ENCODE results near the gene NEURL1B.

Gene NEURL1B

GRCh38 chr5:172611913-172612312 is 29.1 kb upstream of the NEURL1B start:
- DNase-seq = no peak

- DNase-seq = no peak
These were observed 28.3 kb upstream of the NEURL1B start for GRCh38 chr5:172612771-172613170.

- DNase-seq = no peak
These were observed 24.9 kb upstream of the NEURL1B start for GRCh38 chr5:172616136-172616535.

- DNase-seq = no peak
These were observed 24.3 kb upstream of the NEURL1B start for GRCh38 chr5:172616730-172617129.

GRCh38 chr5:172617817-172618216 is 23.2 kb upstream of the NEURL1B start:
- DNase-seq = no peak

GRCh38 chr5:172618574-172619365 is 22.3 kb upstream of the NEURL1B start:
- DNase-seq = no peak

- no peak for DNase-seq
These were observed 20.6 kb upstream of the NEURL1B start for GRCh38 chr5:172620506-172620905.

- DNase-seq = no peak
These were observed 18.7 kb upstream of the NEURL1B start for GRCh38 chr5:172622091-172623046.

- no peak for DNase-seq
These were observed 17.6 kb upstream of the NEURL1B start for GRCh38 chr5:172623313-172623980.

GRCh38 chr5:172624083-172624995 is 16.7 kb upstream of the NEURL1B start:
- DNase-seq = no peak

- no peak for DNase-seq
These were observed 15.8 kb upstream of the NEURL1B start for GRCh38 chr5:172624996-172625964.

GRCh38 chr5:172626031-172626581 is 15.0 kb upstream of the NEURL1B start:
- DNase-seq = no peak

GRCh38 chr5:172630082-172630481 is 11.0 kb upstream of the NEURL1B start:
- DNase-seq = no peak

GRCh38 chr5:172630482-172630881 is 10.6 kb upstream of the NEURL1B start:
- no peak for DNase-seq

- no peak for DNase-seq
These were observed 10.1 kb upstream of the NEURL1B start for GRCh38 chr5:172630986-172631385.

GRCh38 chr5:172632346-172633092 is 8.5 kb upstream of the NEURL1B start:
- no peak for DNase-seq

GRCh38 chr5:172633403-172633970 is 7.6 kb upstream of the NEURL1B start:
- DNase-seq = no peak

GRCh38 chr5:172634106-172634899 is 6.8 kb upstream of the NEURL1B start:
- no peak for DNase-seq

GRCh38 chr5:172635038-172635437 is 6.0 kb upstream of the NEURL1B start:
- DNase-seq = no peak
